Body of pancreas (tissue), 4 donors: ENCODE results near the gene CCDC191. TPM values are rescaled to one million over a fixed set of nuclear protein-coding genes. Genes with fewer than 3 reads are reported as not detected.
A peak's percentile ranks its signal among the peaks of the same experiment; 100 is the strongest.

Source experiments
- ATAC-seq: fragments of 150-250 bp; one replicate; pipeline ENCODE4 v1.9.1; 2016
- DNase-seq, 4 donors: peaks; one replicate each; pipeline ENCODE4 v3.0.0-alpha.2; 2019
- H3K27ac ChIP-seq, 4 donors: fragments of 200-600 bp; sonication (generic); 1 replicate in 3 of 4; 2 replicates in 1 of 4; pipeline versions ENCODE4 v1.5.1 to v1.6.1; 2016 to 2019; ENCODE audit warnings: mild to moderate bottlenecking in 1 of 4, mixed read lengths in 1 of 4, moderate library complexity in 1 of 4
- H3K27me3 ChIP-seq, 2 donors: fragments of 200-600 bp; sonication (generic); one replicate each; pipeline ENCODE4 v1.6.0; 2016; ENCODE audit warnings: mild to moderate bottlenecking in 1 of 2
- H3K36me3 ChIP-seq, 2 donors: fragments of 200-600 bp; sonication (generic); replicated peaks in 1 of 2; 2 replicates each; pipeline ENCODE4 v1.5.1; 2016; ENCODE audit warnings: low read depth in 2 of 2; ENCODE audit not compliant: insufficient read depth in 1 of 2
- H3K4me1 ChIP-seq: fragments of 200-600 bp; sonication (generic); one replicate; pipeline ENCODE4 v1.6.0; 2016
- H3K4me3 ChIP-seq, 2 donors: fragments of 200-600 bp; sonication (generic); 1 replicate in 1 of 2; 2 replicates in 1 of 2; pipeline ENCODE4 v1.5.1; 2016 to 2019
- H3K9me3 ChIP-seq, 3 donors: fragments of 200-600 bp; sonication (generic); 1 replicate in 2 of 3; 2 replicates in 1 of 3; pipeline ENCODE4 v1.5.1; 2016
- POLR2A ChIP-seq, 3 donors: fragments of 450-650 bp; IDR thresholded peaks; one replicate each; pipeline ENCODE4 v1.6.1; 2016; ENCODE audit warnings: antibody characterized with exemption in 3 of 3, mild to moderate bottlenecking in 2 of 3
- WGBS, 2 donors: methylation state at CpG; one replicate each; pipeline ENCODE4 v1.1.5; 2017; 5-methylcytosine and 5-hydroxymethylcytosine counted together
- intact Hi-C: fragments of 100-400 bp; cut with DNase I; formaldehyde crosslinking; loops from one replicate; pipeline ENCODE4 v1.15.1; 2023
- total RNA-seq, 2 donors: library from RNA; depleted of rRNA; stranded (reverse); fragments of >200 nt; gene quantifications; one replicate each; pipeline ENCODE4 v1.1.0, GENCODE V29; 2016
- TF ChIP-seq, protein P1 (sequence below), 7 experiments: fragments of 450-650 bp in 4 of 7; fragments of 200-600 bp in 3 of 7; sonication (generic) in 3 of 7; IDR thresholded peaks; one replicate each; pipeline ENCODE4 v1.5.1; 2016 to 2019; ENCODE audit warnings: antibody characterized with exemption in 7 of 7

CCDC191 gene
- total RNA-seq, 2 donors from 2014 or later = 5.4 to 11.9 TPM

DNA sequence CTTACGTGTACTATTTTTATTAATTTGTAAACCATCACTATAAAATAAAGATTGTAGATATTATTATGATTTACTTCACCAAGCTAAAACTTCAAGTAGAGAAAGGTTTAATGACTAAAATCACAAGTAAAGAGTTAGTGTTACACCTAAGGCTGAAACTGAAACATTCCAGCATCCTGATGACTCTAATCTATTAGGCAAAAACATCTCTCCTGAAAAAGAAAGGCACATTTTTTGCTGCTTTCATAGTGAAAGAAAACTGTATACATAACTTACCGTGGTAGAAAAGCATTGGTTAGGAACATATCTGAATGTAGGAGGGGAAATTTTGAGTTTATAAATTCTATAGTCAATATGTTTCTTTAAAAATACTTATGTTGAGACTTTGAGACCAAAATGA, 35.4 kb downstream of the CCDC191 start:
- no peak overlapping the region for H3K4me3 ChIP-seq
- no peak for DNase-seq
- no peaks in the 10 kb centered on the region for H3K27me3 ChIP-seq
- TF ChIP-seq, protein P1, sequence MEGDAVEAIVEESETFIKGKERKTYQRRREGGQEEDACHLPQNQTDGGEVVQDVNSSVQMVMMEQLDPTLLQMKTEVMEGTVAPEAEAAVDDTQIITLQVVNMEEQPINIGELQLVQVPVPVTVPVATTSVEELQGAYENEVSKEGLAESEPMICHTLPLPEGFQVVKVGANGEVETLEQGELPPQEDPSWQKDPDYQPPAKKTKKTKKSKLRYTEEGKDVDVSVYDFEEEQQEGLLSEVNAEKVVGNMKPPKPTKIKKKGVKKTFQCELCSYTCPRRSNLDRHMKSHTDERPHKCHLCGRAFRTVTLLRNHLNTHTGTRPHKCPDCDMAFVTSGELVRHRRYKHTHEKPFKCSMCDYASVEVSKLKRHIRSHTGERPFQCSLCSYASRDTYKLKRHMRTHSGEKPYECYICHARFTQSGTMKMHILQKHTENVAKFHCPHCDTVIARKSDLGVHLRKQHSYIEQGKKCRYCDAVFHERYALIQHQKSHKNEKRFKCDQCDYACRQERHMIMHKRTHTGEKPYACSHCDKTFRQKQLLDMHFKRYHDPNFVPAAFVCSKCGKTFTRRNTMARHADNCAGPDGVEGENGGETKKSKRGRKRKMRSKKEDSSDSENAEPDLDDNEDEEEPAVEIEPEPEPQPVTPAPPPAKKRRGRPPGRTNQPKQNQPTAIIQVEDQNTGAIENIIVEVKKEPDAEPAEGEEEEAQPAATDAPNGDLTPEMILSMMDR (IDR thresholded peaks at IDR 0.05) = no peak
- TF ChIP-seq POLR2A (IDR thresholded peaks at IDR 0.05) = no peak
- H3K9me3 ChIP-seq = no peaks in the 10 kb centered on the region
- no peaks in the 10 kb centered on the region for H3K4me1 ChIP-seq
- no peak overlapping the region for H3K27ac ChIP-seq
- no peaks in the 10 kb centered on the region for H3K36me3 ChIP-seq
- intact Hi-C loops = no loop called here
- 88% methylated on average over 2 of the region's 2 CpGs for WGBS, 2 donors
- no peak for ATAC-seq

- ATAC-seq = no peak
- no peak overlapping the region for H3K4me3 ChIP-seq
Measured at GRCh38 chr3:114019486-114019885, 36.8 kb downstream of the CCDC191 start.

GRCh38 chr3:114014211-114014610, 42.1 kb downstream of the CCDC191 start:
- intact Hi-C loops = no loop called here
- DNase-seq (peak in 3 of 4 donors; percentile 16 to 21 (median 16)), ATAC-seq (no peak)
- no peaks in the 10 kb centered on the region for H3K36me3 ChIP-seq
- H3K4me3 ChIP-seq = no peak overlapping the region
- H3K4me1 ChIP-seq = no peaks in the 10 kb centered on the region
- no peak for TF ChIP-seq POLR2A (IDR thresholded peaks at IDR 0.05)
- TF ChIP-seq, protein P1 (IDR thresholded peaks at IDR 0.05) = peak in 1 of 7 experiments; percentile 4
- H3K9me3 ChIP-seq = no peaks in the 10 kb centered on the region
- 62 to 66% methylated on average over 7 of the region's 7 CpGs for WGBS, 2 donors
- no peaks in the 10 kb centered on the region for H3K27me3 ChIP-seq
- no peak overlapping the region for H3K27ac ChIP-seq

More at GRCh38 chr3:114019486-114019885, 36.8 kb downstream of the CCDC191 start:
- Histone ChIP-seq H3K27ac (no peak overlapping the region), H3K9me3 (no peaks in the 10 kb centered on the region), H3K27me3 (no peaks in the 10 kb centered on the region), H3K36me3 (no peaks in the 10 kb centered on the region), H3K4me1 (no peaks in the 10 kb centered on the region)
- no peak for DNase-seq
- TF ChIP-seq, protein P1 (IDR thresholded peaks at IDR 0.05) = no peak
- no peak for TF ChIP-seq POLR2A (IDR thresholded peaks at IDR 0.05)
- WGBS, 2 donors = 65 to 87% methylated on average over 2 of the region's 2 CpGs
- intact Hi-C loops = no loop called here

- 76 to 89% methylated on average over 2 of the region's 2 CpGs for WGBS, 2 donors
- Histone ChIP-seq H3K27me3 (no peaks in the 10 kb centered on the region), H3K27ac (no peak overlapping the region), H3K4me1 (no peaks in the 10 kb centered on the region), H3K9me3 (no peaks in the 10 kb centered on the region), H3K36me3 (no peaks in the 10 kb centered on the region), H3K4me3 (no peak overlapping the region)
- TF ChIP-seq POLR2A (IDR thresholded peaks at IDR 0.05) = no peak
- TF ChIP-seq, protein P1 (IDR thresholded peaks at IDR 0.05) = no peak
- no peak for ATAC-seq
- intact Hi-C loops = no loop called here
- no peak for DNase-seq
Measured at GRCh38 chr3:114011059-114011797, 45.1 kb downstream of the CCDC191 start.

DNA sequence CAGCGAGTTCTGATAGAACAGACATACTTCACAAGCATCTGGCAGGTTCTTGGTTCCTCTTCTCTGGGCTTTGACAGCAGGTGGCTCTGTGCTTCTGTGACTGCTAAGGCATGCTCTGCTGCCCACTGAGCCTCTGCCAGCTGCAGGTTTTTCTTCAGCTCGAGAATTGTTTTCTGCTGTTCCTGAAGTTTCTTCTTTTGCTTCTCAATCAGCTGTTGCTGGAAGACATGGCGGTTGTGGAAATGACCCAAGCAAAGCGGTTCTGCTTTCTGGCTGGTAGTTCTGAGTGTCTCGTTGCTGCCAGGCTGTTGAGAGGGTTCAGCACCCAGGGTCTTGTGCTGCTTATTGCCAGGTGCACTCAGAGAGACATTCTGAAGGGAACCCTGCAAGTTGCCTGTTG, 50.8 kb downstream of the CCDC191 start:
- H3K27me3 ChIP-seq = no peaks in the 10 kb centered on the region
- H3K4me3 ChIP-seq = no peak overlapping the region
- H3K9me3 ChIP-seq = peaks cover 0 to 6% (median 0%) of the 10 kb centered on the region in 3 donors
- H3K27ac ChIP-seq = no peak overlapping the region
- H3K4me1 ChIP-seq = peaks cover 5% of the 10 kb centered on the region
- no peak for DNase-seq
- TF ChIP-seq POLR2A (IDR thresholded peaks at IDR 0.05) = no peak
- TF ChIP-seq, protein P1 (IDR thresholded peaks at IDR 0.05) = no peak
- ATAC-seq = no peak
- H3K36me3 ChIP-seq = peaks cover 3 to 9% of the 10 kb centered on the region in 2 donors
- 95 to 99% methylated on average over 5 of the region's 5 CpGs for WGBS, 2 donors
- intact Hi-C loops = no loop called here
